GM19395 (cell line): ENCODE data around the gene SPPL3.
A peak's percentile ranks its signal among the peaks of the same experiment; 100 is the strongest.

Experiments
- ATAC-seq: cut with Tn5 transposase; IDR thresholded peaks from one replicate; pipeline ENCODE4 v1.9.1; 2021; ENCODE audit warnings: mild to moderate bottlenecking, moderate library complexity; ENCODE audit not compliant: unreplicated experiment

Gene SPPL3

GRCh38 chr12:120879102-120879501 is 25.1 kb downstream of the SPPL3 start:
- no peak for ATAC-seq

GRCh38 chr12:120874547-120875245 is 29.5 kb downstream of the SPPL3 start:
- ATAC-seq, result no peak

GRCh38 chr12:120873226-120873625 is 30.9 kb downstream of the SPPL3 start:
- ATAC-seq, result no peak

GRCh38 chr12:120872487-120872886 is 31.7 kb downstream of the SPPL3 start:
- ATAC-seq, result no peak

- ATAC-seq, result no peak
Measured at GRCh38 chr12:120870415-120870814, 33.7 kb downstream of the SPPL3 start.

- ATAC-seq, result no peak
Measured at GRCh38 chr12:120869376-120869775, 34.8 kb downstream of the SPPL3 start.

- no peak for ATAC-seq
Measured at GRCh38 chr12:120866108-120866507, 38.0 kb downstream of the SPPL3 start.

- no peak for ATAC-seq
Measured at GRCh38 chr12:120865098-120865497, 39.1 kb downstream of the SPPL3 start.

GRCh38 chr12:120862664-120863063 is 41.5 kb downstream of the SPPL3 start:
- ATAC-seq, result no peak

GRCh38 chr12:120861074-120861795 is 42.9 kb downstream of the SPPL3 start:
- no peak for ATAC-seq

GRCh38 chr12:120858306-120859088 is 45.7 kb downstream of the SPPL3 start:
- no peak for ATAC-seq

- no peak for ATAC-seq
Measured at GRCh38 chr12:120856980-120857379, 47.2 kb downstream of the SPPL3 start.

- no peak for ATAC-seq
Measured at GRCh38 chr12:120855823-120856588, 48.2 kb downstream of the SPPL3 start.

GRCh38 chr12:120854804-120855203 is 49.4 kb downstream of the SPPL3 start:
- ATAC-seq, result no peak

GRCh38 chr12:120853188-120853587 is 51.0 kb downstream of the SPPL3 start:
- ATAC-seq, result no peak

- ATAC-seq, result no peak
Measured at GRCh38 chr12:120851944-120852343, 52.2 kb downstream of the SPPL3 start.

- peak; percentile 57 for ATAC-seq
Measured at GRCh38 chr12:120851444-120851843, 52.7 kb downstream of the SPPL3 start.

GRCh38 chr12:120849765-120850164 is 54.4 kb downstream of the SPPL3 start:
- no peak for ATAC-seq

- ATAC-seq, result peak; percentile 65
Measured at GRCh38 chr12:120847814-120848213, 56.3 kb downstream of the SPPL3 start.

GRCh38 chr12:120847392-120847791 is 56.8 kb downstream of the SPPL3 start:
- ATAC-seq, result peak; percentile 23

GRCh38 chr12:120846721-120847120 is 57.4 kb downstream of the SPPL3 start:
- no peak for ATAC-seq
